Psoas muscle (tissue), 8 donors: ENCODE measurements around the gene TRMT61A. TPM values are rescaled to one million over a fixed set of nuclear protein-coding genes. Genes with fewer than 3 reads are reported as not detected.

Experiments used
- ATAC-seq, 4 donors: fragments of 200-7000 bp; cut with Tn5 transposase; one replicate each; pipeline ENCODE4 v1.9.1; 2020; ENCODE audit warnings: moderate library complexity in 3 of 4, mild to moderate bottlenecking in 2 of 4
- DNase-seq, 2 donors: peaks; one replicate each; pipeline ENCODE4 v3.0.0-alpha.2; 2020
- H3K27ac ChIP-seq: fragments of 200-600 bp; one replicate; pipeline ENCODE4 v1.8.0; 2022
- H3K27me3 ChIP-seq, 3 donors: fragments of 200-600 bp in 1 of 3; one replicate each; pipeline versions ENCODE4 v1.6.1 to v1.8.0; 2013 to 2022; ENCODE audit warnings: low read length in 2 of 3, mild to moderate bottlenecking in 2 of 3, moderate library complexity in 1 of 3; ENCODE audit not compliant: insufficient read depth in 3 of 3
- H3K36me3 ChIP-seq, 2 donors: fragments of 200-600 bp in 1 of 2; one replicate each; pipeline versions ENCODE4 v1.6.1 to v1.8.0; 2013 to 2022; ENCODE audit warnings: low read depth in 1 of 2, mild to moderate bottlenecking in 1 of 2, moderate library complexity in 1 of 2; ENCODE audit not compliant: insufficient read depth in 1 of 2
- H3K4me1 ChIP-seq: fragments of 200-600 bp; one replicate; pipeline ENCODE4 v1.8.0; 2022
- H3K4me3 ChIP-seq: fragments of 200-600 bp; one replicate; pipeline ENCODE4 v1.8.0; 2022; ENCODE audit warnings: mild to moderate bottlenecking
- H3K9me3 ChIP-seq: fragments of 200-600 bp; one replicate; pipeline ENCODE4 v1.8.0; 2022
- CTCF ChIP-seq: fragments of 200-600 bp; IDR thresholded peaks from one replicate; pipeline ENCODE4 v1.8.0; 2022; ENCODE audit warnings: antibody characterized with exemption
- WGBS, 3 donors: extraction: QIAGEN DNeasy Blood & Tissue Kit; methylation state at CpG; one replicate each; pipeline versions ENCODE4 v1.1.6 to v1.1.7; 2013; 5-methylcytosine and 5-hydroxymethylcytosine counted together
- intact Hi-C, 2 donors: fragments of 100-400 bp; cut with DNase I; formaldehyde crosslinking; loops; one replicate each; pipeline versions ENCODE4 v1.11.0 to v1.14.2; 2022
- polyA plus RNA-seq, 3 donors: library from polyadenylated mRNA; stranded (reverse); fragments of 200-250 nt; gene quantifications; one replicate each; pipeline ENCODE4 v1.2.3, GENCODE V29; 2013
- total RNA-seq, 4 donors: library from RNA; stranded (reverse); fragmentation: NEBNext Ultra II Directional in 2 of 4; extraction: Animal tissue kit (Norgen Biotek cat#: 25700) in 2 of 4; gene quantifications; one replicate each; pipeline versions ENCODE4 v1.2.1 to v1.2.4, GENCODE V29; 2021 to 2023
- donor health status: healthy with polysubstance abuse.
- donor health status: DM: no; HTN: no; CAD: no; lungs with moderate emphysema.
- donor health status: Bipolar disorder and iron deficiency.
- donor health status: healthy.
- donor health status: DM: yes; HTN: yes; CAD: no.
- donor health status: DM: no; HTN: no; CAD: no.
- donor health status: DM: no; HTN: no; CAD: no.
- donor health status: DM: yes; HTN: yes; CAD: no.

The TRMT61A gene
- total and polyA plus RNA-seq, 7 donors: 6.5 to 29.5 (median 12.7) TPM

- Histone ChIP-seq H3K27me3 (no peaks in the 10 kb centered on the region), H3K9me3 (no peaks in the 10 kb centered on the region), H3K4me1 (peaks cover 53% of the 10 kb centered on the region), H3K27ac (peak overlapping the region; percentile 32), H3K36me3 (peaks cover 2 to 65% of the 10 kb centered on the region in 2 donors), H3K4me3 (no peak overlapping the region)
- no peak for DNase-seq
- no peak for TF ChIP-seq CTCF
- intact Hi-C loops: loop anchor here in 1 of 2 donors (5.0 to 10.0 kb wide), 2 partner anchors 52 to 95 kb away; no protein-coding TSS in a partner anchor
- no peak for ATAC-seq
- 77 to 80% (median 78%) methylated on average over 6 of the region's 6 CpGs for WGBS, 3 donors
Measured at GRCh38 chr14:103492156-103492925, 36.7 kb upstream of the TRMT61A start.

- WGBS, 3 donors: 51 to 63% (median 57%) methylated on average over 2 of the region's 2 CpGs
- H3K27me3 ChIP-seq: no peaks in the 10 kb centered on the region
- DNase-seq: no peak
- no peak overlapping the region for H3K4me3 ChIP-seq
- peak overlapping the region; percentile 61 for H3K27ac ChIP-seq
- peaks cover 33% of the 10 kb centered on the region for H3K4me1 ChIP-seq
- peaks cover 0 to 86% of the 10 kb centered on the region in 2 donors for H3K36me3 ChIP-seq
- no peak for TF ChIP-seq CTCF
- intact Hi-C loops: loop anchor here in 1 of 2 donors (10.0 kb wide), 1 partner anchor 49 kb away; no protein-coding TSS in a partner anchor
- H3K9me3 ChIP-seq: no peaks in the 10 kb centered on the region
- peak in 3 of 4 donors; percentile 8 to 24 (median 21) for ATAC-seq
Measured at GRCh38 chr14:103495854-103496253, 33.1 kb upstream of the TRMT61A start.

GRCh38 chr14:103496776-103497175, 32.2 kb upstream of the TRMT61A start:
- WGBS, 3 donors: 0 to 55% (median 45%) methylated on average over 1 of the region's 1 CpG
- H3K9me3 ChIP-seq: no peaks in the 10 kb centered on the region
- TF ChIP-seq CTCF: no peak
- H3K4me3 ChIP-seq: no peak overlapping the region
- intact Hi-C loops: loop anchor here in 1 of 2 donors (10.0 kb wide), 1 partner anchor 48 kb away; no protein-coding TSS in a partner anchor
- peaks cover 24% of the 10 kb centered on the region for H3K4me1 ChIP-seq
- peaks cover 1 to 86% of the 10 kb centered on the region in 2 donors for H3K36me3 ChIP-seq
- DNase-seq: no peak
- H3K27ac ChIP-seq: peak overlapping the region; percentile 61
- ATAC-seq: no peak
- no peaks in the 10 kb centered on the region for H3K27me3 ChIP-seq

- Histone ChIP-seq H3K27ac (no peak overlapping the region), H3K9me3 (no peaks in the 10 kb centered on the region), H3K27me3 (no peaks in the 10 kb centered on the region), H3K4me3 (no peak overlapping the region), H3K36me3 (peaks cover 10 to 86% of the 10 kb centered on the region in 2 donors), H3K4me1 (peaks cover 19% of the 10 kb centered on the region)
- intact Hi-C loops: loop anchor here in 1 of 2 donors (10.0 kb wide), 1 partner anchor 45 kb away; no protein-coding TSS in a partner anchor
- peak in 1 of 4 donors; percentile 17 for ATAC-seq
- no peak for TF ChIP-seq CTCF
- WGBS, 3 donors: 75 to 78% (median 76%) methylated on average over 10 of the region's 10 CpGs
- DNase-seq: no peak
Measured at GRCh38 chr14:103499709-103500108, 29.3 kb upstream of the TRMT61A start.
